Dedifferentiated amniotic fluid mesenchymal stem cell (primary cell): ENCODE data around the gene BRF1.

ENCODE experiments used
- DNase-seq: peaks from one replicate; pipeline ENCODE4 v3.0.0-alpha.2; 2016; ENCODE audit errors: extremely low spot score

BRF1 gene

DNA sequence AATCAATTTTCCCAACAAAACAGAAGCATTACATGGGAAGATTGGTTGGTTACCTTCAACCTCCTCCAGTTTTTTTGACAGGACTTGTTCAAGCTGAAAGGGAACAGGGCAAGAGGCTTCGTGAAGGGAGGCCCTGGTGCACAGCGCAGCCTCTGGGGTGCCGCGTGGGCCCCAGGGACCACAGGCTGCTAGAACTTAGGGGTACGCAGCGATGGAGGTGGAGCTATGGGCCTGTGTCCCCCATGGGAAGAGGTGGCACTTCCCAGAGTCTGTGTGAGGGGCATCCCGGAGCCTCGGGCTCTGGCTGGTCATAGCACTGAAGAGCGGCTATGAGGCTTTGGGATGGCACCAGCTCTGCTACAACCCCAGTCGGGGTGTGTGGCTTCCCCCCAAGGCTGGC, 74.6 kb downstream of the BRF1 start:
- no peak for DNase-seq

GRCh38 chr14:105224845-105225570, 75.8 kb downstream of the BRF1 start:
- DNase-seq: no peak

- DNase-seq: no peak
Observed at GRCh38 chr14:105223770-105224544, 76.8 kb downstream of the BRF1 start.

DNA sequence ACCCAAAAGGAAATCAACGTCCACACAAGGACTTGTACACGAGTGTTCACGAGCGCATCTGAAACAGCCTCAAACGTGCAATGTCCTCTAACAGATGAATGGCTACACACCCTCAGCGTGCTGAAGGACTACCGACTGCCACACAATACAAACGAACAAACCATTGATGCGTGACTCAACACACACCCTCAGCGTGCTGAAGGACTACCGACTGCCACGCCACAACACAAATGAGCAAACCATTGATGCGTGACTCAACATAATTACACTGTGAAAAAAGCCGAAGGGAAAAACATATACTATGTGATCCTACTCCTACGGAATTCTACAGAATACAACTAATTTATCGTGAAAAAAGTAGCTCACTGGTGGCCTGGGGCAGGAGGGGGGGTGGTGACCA, 77.5 kb downstream of the BRF1 start:
- no peak for DNase-seq

GRCh38 chr14:105221598-105222178, 79.1 kb downstream of the BRF1 start:
- DNase-seq: no peak

GRCh38 chr14:105220699-105221597, 79.9 kb downstream of the BRF1 start:
- DNase-seq: no peak

DNA sequence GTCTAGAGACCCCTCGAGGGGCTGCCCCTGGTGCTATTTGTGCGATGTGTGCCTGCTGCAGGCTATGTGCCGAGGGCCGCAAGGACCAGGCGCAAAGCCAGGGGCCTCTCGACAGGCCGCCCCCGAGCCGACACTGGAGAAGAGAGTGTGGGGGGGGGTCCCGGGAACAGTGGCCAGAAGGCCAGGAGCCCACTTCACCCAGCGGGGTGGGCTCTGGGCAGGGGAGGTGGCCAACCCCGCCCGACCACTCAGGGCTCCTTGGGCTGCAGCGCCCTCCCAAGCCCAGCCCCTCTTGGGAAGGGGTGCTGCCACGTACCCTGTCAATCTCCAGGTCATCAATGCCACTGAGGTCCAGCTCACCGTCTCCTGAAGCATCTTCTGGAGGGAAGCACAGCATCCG, 81.0 kb downstream of the BRF1 start:
- no peak for DNase-seq

GRCh38 chr14:105219043-105219612, 81.7 kb downstream of the BRF1 start:
- no peak for DNase-seq

GRCh38 chr14:105218611-105219010, 82.2 kb downstream of the BRF1 start:
- DNase-seq: no peak

- no peak for DNase-seq
Observed at GRCh38 chr14:105217774-105218173, 83.0 kb downstream of the BRF1 start.

DNA sequence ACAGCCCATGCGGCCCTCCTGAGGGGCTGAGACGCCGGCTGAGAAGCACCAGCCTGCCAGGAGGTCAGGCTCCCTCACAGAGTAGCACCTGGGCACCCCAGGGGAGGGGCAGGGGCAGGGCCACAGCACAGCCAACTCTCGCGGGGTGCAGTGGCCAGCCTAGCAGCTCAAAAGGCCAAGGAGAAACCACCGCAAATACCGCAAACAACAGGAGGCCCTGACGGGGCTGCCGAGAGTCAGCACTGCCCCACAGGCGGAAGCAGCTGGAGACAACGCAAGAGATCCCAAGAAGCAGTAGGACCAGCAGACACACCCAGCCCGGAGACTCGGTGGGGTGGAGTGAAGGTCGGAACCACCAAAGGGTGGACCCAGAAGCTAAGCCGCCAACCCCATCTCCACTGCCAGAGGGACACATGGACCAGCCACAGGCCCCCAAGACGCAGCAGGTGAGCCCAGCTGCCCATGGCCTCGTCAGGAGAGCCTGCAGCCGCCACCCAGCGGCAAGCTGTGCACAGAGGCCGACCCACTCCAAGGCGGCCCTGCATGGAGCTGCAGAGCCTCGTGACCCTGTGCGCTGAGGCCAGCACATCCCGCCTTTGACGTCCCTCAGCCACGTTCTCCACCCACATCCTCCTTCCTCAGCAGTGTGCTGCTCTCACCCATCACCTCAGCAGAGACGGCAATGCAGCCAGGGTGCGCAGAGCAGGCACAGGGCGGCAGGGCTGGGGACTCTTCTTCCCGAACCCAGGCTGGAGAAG, 84.1 kb downstream of the BRF1 start:
- DNase-seq: no peak

- DNase-seq: no peak
Observed at GRCh38 chr14:105215602-105216001, 85.2 kb downstream of the BRF1 start.

- DNase-seq: no peak
Observed at GRCh38 chr14:105214324-105214915, 86.4 kb downstream of the BRF1 start.

- DNase-seq: no peak
Observed at GRCh38 chr14:105213361-105213760, 87.4 kb downstream of the BRF1 start.

GRCh38 chr14:105212541-105213300, 88.1 kb downstream of the BRF1 start:
- no peak for DNase-seq

GRCh38 chr14:105211758-105212089, 89.1 kb downstream of the BRF1 start:
- no peak for DNase-seq

DNA sequence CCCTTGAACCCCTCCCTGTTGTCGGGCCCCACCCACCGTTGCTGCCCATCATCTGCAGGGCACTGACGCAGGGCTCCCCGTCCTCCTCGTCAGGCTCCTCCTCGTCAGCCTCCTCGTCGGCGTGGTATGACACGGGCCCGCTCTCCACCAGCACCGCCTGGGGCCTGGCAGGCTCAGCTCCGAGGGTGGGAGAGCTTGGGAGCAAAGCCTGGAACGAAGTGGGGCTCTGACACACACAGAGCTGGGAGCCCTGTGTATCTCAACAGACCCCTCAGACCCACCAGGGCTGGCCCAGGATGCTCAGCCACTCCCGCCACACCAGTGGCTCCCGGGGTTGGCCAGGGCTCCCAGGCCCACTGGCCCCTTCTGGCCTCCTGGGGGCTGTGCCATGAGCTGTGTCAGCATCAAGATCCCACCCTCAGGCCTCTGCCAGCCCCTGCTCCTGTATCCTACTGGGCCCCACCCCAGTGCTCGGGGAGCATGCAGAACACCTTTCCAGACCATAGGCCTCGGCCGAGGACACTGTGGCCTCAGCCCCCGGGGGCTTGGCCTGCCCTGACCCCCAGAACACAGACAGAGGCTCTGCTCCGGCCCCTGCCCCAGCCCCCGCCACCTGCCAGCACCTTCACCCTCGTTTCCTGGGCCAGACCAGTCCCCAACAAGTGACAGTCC, 89.6 kb downstream of the BRF1 start:
- DNase-seq: no peak

DNA sequence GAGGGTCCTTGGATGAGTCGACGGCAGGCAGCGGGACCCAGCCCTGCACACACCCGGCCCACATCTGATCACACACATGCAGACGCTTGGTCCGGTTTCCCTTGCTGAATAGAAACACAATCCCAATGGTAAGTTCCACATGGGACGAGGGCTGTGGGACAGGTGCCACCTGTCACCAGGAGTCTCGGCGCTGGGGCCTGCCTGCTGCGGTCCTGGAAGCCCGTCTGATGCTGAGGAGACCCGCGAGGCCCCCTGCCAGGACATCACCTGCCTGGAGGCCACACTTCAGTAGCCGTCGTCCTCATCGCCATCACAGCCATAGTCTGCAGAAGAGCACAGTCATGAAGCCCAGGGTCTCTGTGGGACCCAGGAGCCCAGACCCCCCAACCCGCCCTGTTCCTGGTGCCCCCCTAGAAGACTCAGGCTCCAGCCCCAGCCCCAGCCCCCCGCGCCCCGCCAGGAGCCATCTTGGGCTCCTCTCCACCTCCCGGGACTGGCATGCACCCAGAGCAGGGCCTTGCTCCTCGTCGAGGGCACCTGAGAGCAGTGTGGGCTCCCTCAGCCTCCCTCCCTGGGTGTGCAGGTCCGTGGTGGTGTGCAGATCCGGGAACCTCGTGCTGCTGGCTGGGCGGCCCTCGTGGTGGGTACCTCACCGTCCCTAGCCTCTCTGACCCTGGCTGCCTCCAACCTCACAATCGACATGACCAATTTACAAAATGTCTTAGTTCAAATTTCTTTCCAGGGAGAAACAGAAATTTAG, 90.4 kb downstream of the BRF1 start:
- DNase-seq: no peak

- no peak for DNase-seq
Observed at GRCh38 chr14:105209646-105210045, 91.2 kb downstream of the BRF1 start.
